ENCODE measurements around the gene CDK5. TPM values are rescaled to one million over a fixed set of nuclear protein-coding genes. Genes with fewer than 3 reads are reported as not detected.

Gene CDK5
- total and polyA plus RNA-seq, 9 of the 15 experiments (the other 6 are each of a cell fraction or from before 2014, with no cell fraction given): 3.2 to 38.0 (median 27.5) TPM

GRCh38 chr7:151011097-151011409 lies 46.6 kb downstream of the CDK5 start (continued):
- TF ChIP-seq HES1 (IDR thresholded peaks at IDR 0.05; ENCODE audit: low read depth): no peak
- TF ChIP-seq ZNF398 (CRISPR knock-in tag; IDR thresholded peaks at IDR 0.05): no peak
- TF ChIP-seq NEUROD1 (IDR thresholded peaks at IDR 0.05; ENCODE audit: borderline replicate concordance, low read depth, low read length, partially characterized antibody): no peak
- no peak for TF ChIP-seq CC2D1A (IDR thresholded peaks at IDR 0.05)
- TF ChIP-seq NELFE (IDR thresholded peaks at IDR 0.05; ENCODE audit: insufficient read depth, insufficient read length): no peak
- 0 out of 2 replicates have a peak, but pooled peaks have one; percentile 1 for TF ChIP-seq CUX1 (CRISPR knock-in tag; IDR thresholded peaks at IDR 0.05)
- no peak for TF ChIP-seq U2AF2 (optimal IDR thresholded peaks at IDR 0.05; ENCODE audit: low read depth, low read length)
- no peak for TF ChIP-seq KDM4B (IDR thresholded peaks at IDR 0.05; ENCODE audit: borderline replicate concordance in 2 of 2, low read depth in 1 of 2)
- TF ChIP-seq FOXA1 (IDR thresholded peaks at IDR 0.05; ENCODE audit: borderline replicate concordance): no peak
- TF ChIP-seq SMAD1 (IDR thresholded peaks at IDR 0.05; ENCODE audit: low read depth, low read length, partially characterized antibody): no peak
- no peak for TF ChIP-seq POLR3G (IDR thresholded peaks at IDR 0.05; ENCODE audit: extremely low read depth, insufficient read length, insufficient replicate concordance)
- no peak for TF ChIP-seq FOXJ2 (tag; IDR thresholded peaks at IDR 0.05)
- TF ChIP-seq ZFP91 (CRISPR knock-in tag; IDR thresholded peaks at IDR 0.05): no peak
- no peak for TF ChIP-seq TCF7L2 (IDR thresholded peaks at IDR 0.05; ENCODE audit: low read depth, low read length)
- TF ChIP-seq IRF2 (CRISPR knock-in tag; IDR thresholded peaks at IDR 0.05): no peak
- no peak for TF ChIP-seq MED1 (CRISPR knock-in tag; IDR thresholded peaks at IDR 0.05; ENCODE audit: borderline replicate concordance)
- TF ChIP-seq KAT2B (IDR thresholded peaks at IDR 0.05; ENCODE audit: low read depth, low read length): no peak
- TF ChIP-seq PRMT5 (CRISPR knock-in tag; IDR thresholded peaks at IDR 0.05): no peak
- TF ChIP-seq HNRNPL (IDR thresholded peaks at IDR 0.05; ENCODE audit: low read depth, low read length): no peak
- no peak for TF ChIP-seq MCM7 (IDR thresholded peaks at IDR 0.05)
- TF ChIP-seq POLR2A (conservative IDR thresholded peaks at IDR 0.05): no peak
- no peak for TF ChIP-seq E2F3 (CRISPR knock-in tag; IDR thresholded peaks at IDR 0.05)

All from K562 (cell line).